ENCODE measurements around the gene RAB27A.

The RAB27A gene

DNA sequence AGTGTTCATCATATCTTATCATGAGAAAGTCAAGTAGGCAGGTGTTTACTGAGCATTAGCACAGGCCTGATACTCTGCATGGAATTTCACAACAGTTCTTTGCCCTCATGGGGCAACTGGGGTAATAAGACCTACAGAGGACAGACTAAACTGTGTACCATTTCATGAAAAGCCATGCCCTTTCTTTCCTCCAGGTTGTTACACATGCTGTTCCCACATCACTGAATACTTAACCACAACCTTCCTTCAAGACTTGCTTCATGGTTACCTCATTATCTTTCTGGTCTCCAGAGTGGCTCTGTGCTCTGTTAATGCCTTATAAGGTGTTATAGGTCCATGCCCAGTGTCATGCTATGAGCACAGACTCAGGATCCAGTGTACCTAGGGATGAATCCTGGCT, 64.7 kb downstream of the RAB27A start:
- no peak overlapping the region for H3K4me2 ChIP-seq (ENCODE audit: low read length)
- H3K27me3 ChIP-seq (ENCODE audit: control insufficient read depth, low read length): no peaks in the 10 kb centered on the region
- no peak overlapping the region for H3K27ac ChIP-seq (ENCODE audit: low read depth, low read length)
- no peaks in the 10 kb centered on the region for H3F3A ChIP-seq (ENCODE audit: control insufficient read depth, insufficient read depth)
- no peak overlapping the region for H3K4me3 ChIP-seq (ENCODE audit: low read length)
- H3K9me2 ChIP-seq (replicated peaks; ENCODE audit: control insufficient read depth, low read length): no peaks in the 10 kb centered on the region
- H4K20me1 ChIP-seq (ENCODE audit: control insufficient read depth, insufficient read depth, low read depth, low read length): no peaks in the 10 kb centered on the region
- no peaks in the 10 kb centered on the region for H3K79me2 ChIP-seq (ENCODE audit: control insufficient read depth, low read length)
- H3K36me3 ChIP-seq (ENCODE audit: control insufficient read depth, low read length): no peaks in the 10 kb centered on the region
- peaks cover 25% of the 10 kb centered on the region for H3K4me1 ChIP-seq (ENCODE audit: control insufficient read depth, low read length)
- TF ChIP-seq EZH2phosphoT487 (IDR thresholded peaks at IDR 0.05; ENCODE audit: borderline replicate concordance, low read length) (no peak), CTCF (IDR thresholded peaks at IDR 0.05; ENCODE audit: low read depth, low read length, poor library complexity, severe bottlenecking) (no peak)
- H3K9me3 ChIP-seq (ENCODE audit: control insufficient read depth, insufficient read depth, low read length): no peaks in the 10 kb centered on the region

DNA sequence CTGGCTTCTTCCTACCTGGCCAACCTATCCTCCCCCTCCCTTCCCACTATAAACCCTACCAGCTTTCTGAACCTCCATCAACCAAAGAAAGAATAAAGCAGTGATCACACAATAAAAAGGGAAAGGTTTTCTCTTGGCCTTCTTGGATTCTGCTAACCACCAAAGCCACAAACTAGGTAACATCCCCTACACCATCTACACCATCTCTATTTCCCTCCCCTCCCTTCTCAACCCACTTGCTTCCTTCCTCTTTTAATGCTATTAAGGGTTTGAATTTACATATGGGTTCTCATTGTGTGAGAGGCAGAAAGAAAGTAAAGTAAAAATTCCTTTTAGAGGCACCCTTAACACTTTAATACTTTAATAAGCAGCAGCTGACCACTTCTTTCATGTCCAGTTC, 67.0 kb downstream of the RAB27A start:
- Histone ChIP-seq H3K4me3 (ENCODE audit: low read length) (peak overlapping the region; percentile 33), H3K9me2 (replicated peaks; ENCODE audit: control insufficient read depth, low read length) (no peaks in the 10 kb centered on the region), H3K4me1 (ENCODE audit: control insufficient read depth, low read length) (peaks cover 30% of the 10 kb centered on the region), H3K27ac (ENCODE audit: low read depth, low read length) (no peak overlapping the region), H3K27me3 (ENCODE audit: control insufficient read depth, low read length) (no peaks in the 10 kb centered on the region), H3K9me3 (ENCODE audit: control insufficient read depth, insufficient read depth, low read length) (no peaks in the 10 kb centered on the region), H3F3A (ENCODE audit: control insufficient read depth, insufficient read depth) (no peaks in the 10 kb centered on the region), H3K4me2 (ENCODE audit: low read length) (peak overlapping the region; percentile 60), H3K79me2 (ENCODE audit: control insufficient read depth, low read length) (no peaks in the 10 kb centered on the region), H4K20me1 (ENCODE audit: control insufficient read depth, insufficient read depth, low read depth, low read length) (no peaks in the 10 kb centered on the region), H3K36me3 (ENCODE audit: control insufficient read depth, low read length) (no peaks in the 10 kb centered on the region)
- TF ChIP-seq CTCF (IDR thresholded peaks at IDR 0.05; ENCODE audit: low read depth, low read length, poor library complexity, severe bottlenecking) (no peak), EZH2phosphoT487 (IDR thresholded peaks at IDR 0.05; ENCODE audit: borderline replicate concordance, low read length) (no peak)

DNA sequence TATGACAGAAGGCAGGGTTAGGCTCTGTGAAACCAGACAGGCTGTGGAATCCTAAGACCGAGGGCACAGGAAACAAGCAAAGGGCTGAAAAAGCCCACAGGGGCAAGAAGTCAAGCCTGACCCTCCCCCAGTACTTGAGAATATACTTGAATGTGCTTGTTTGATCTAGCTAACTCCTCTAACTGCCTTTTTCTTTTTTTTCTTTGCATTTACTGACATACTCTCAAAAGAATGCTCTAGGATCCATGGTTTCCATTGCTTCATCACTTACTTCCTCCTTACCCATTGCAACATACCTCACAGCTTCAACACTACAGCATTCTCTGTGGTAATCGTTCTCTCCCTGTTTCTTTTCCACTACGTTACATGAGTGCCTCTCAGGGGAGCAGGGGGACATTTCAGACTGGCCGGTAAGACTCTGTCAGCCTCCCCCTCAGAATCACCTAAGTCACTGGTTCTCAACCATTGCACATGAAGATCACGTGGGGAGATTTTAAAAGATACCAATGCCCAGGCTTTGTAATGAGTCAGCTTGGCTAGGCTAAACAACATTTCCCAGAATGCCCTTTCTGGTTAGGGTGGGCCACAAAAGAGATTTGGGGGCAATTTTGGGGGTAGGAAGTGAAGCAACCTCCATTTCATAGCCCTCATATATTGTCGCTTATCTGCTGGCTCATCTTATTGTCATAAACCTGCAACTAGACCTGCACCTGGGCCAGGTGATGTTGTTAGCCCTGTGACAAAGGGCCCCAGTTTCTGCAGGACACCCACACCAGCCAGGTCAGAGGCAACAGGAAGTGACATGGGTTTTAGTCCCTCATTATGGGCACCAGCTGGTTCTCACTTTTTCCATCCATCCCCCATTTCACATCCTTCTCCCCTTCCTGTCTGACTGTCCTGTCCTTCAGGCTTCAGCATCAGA, 68.3 kb downstream of the RAB27A start:
- no peaks in the 10 kb centered on the region for H3K9me3 ChIP-seq (ENCODE audit: control insufficient read depth, insufficient read depth, low read length)
- no peaks in the 10 kb centered on the region for H3K79me2 ChIP-seq (ENCODE audit: control insufficient read depth, low read length)
- peaks cover 30% of the 10 kb centered on the region for H3K4me1 ChIP-seq (ENCODE audit: control insufficient read depth, low read length)
- H3K27me3 ChIP-seq (ENCODE audit: control insufficient read depth, low read length): no peaks in the 10 kb centered on the region
- H3K27ac ChIP-seq (ENCODE audit: low read depth, low read length): no peak overlapping the region
- no peaks in the 10 kb centered on the region for H4K20me1 ChIP-seq (ENCODE audit: control insufficient read depth, insufficient read depth, low read depth, low read length)
- no peak overlapping the region for H3K4me3 ChIP-seq (ENCODE audit: low read length)
- no peaks in the 10 kb centered on the region for H3K36me3 ChIP-seq (ENCODE audit: control insufficient read depth, low read length)
- H3K4me2 ChIP-seq (ENCODE audit: low read length): peak overlapping the region; percentile 60
- H3F3A ChIP-seq (ENCODE audit: control insufficient read depth, insufficient read depth): no peaks in the 10 kb centered on the region
- H3K9me2 ChIP-seq (replicated peaks; ENCODE audit: control insufficient read depth, low read length): no peaks in the 10 kb centered on the region
- TF ChIP-seq EZH2phosphoT487 (IDR thresholded peaks at IDR 0.05; ENCODE audit: borderline replicate concordance, low read length) (no peak), CTCF (IDR thresholded peaks at IDR 0.05; ENCODE audit: low read depth, low read length, poor library complexity, severe bottlenecking) (no peak)
